HepG2 (cell line): ENCODE measurements around the gene NUBPL. TPM values are rescaled to one million over a fixed set of nuclear protein-coding genes. Genes with fewer than 3 reads are reported as not detected.

Source experiments
- CC2D1A ChIP-seq: sonication (generic); formaldehyde crosslinking; IDR thresholded peaks from 2 replicates; pipeline ENCODE4 v1.8.1; 2023; ENCODE audit warnings: mild to moderate bottlenecking, missing genetic modification reagents
- FOXJ3 ChIP-seq: sonication (generic); formaldehyde crosslinking; IDR thresholded peaks from 2 replicates; pipeline ENCODE4 v1.4.0; 2020; ENCODE audit warnings: missing genetic modification reagents, mild to moderate bottlenecking, borderline replicate concordance
- MBD4 ChIP-seq: IDR thresholded peaks from 2 replicates; pipeline ENCODE4 v1.6.1; 2012; ENCODE audit warnings: low read length, inconsistent platforms, borderline replicate concordance
- NR2F1 ChIP-seq, 2 experiments: fragments of 450-650 bp in 1 of 2; formaldehyde crosslinking in 1 of 2; IDR thresholded peaks; 2 replicates each; pipeline versions ENCODE4 v1.5.0 to v1.6.1; 2016 to 2020; ENCODE audit warnings: mild to moderate bottlenecking in 1 of 2, missing compliant biosample characterization in 1 of 2, missing genetic modification reagents in 1 of 2, moderate library complexity in 1 of 2
- SIN3A ChIP-seq: IDR thresholded peaks from 2 replicates; pipeline ENCODE4 v1.6.1; 2011; ENCODE audit warnings: low read depth, mild to moderate bottlenecking, control low read depth, low read length, borderline replicate concordance
- SP1 ChIP-seq, 2 experiments: fragments of 450-650 bp in 1 of 2; sonication (generic) in 1 of 2; formaldehyde crosslinking in 1 of 2; IDR thresholded peaks; 2 replicates each; pipeline versions ENCODE4 v1.4.0 to v1.6.1; 2016 to 2020; ENCODE audit warnings: missing genetic modification reagents in 1 of 2
- WIZ ChIP-seq: sonication (generic); formaldehyde crosslinking; IDR thresholded peaks from 2 replicates; pipeline ENCODE4 v1.5.1; 2020; ENCODE audit warnings: mild to moderate bottlenecking, missing genetic modification reagents
- ZBTB21 ChIP-seq: sonication (generic); formaldehyde crosslinking; IDR thresholded peaks from 2 replicates; pipeline ENCODE4 v1.4.0; 2020; ENCODE audit warnings: missing genetic modification reagents
- ZNF10 ChIP-seq: sonication (generic); formaldehyde crosslinking; IDR thresholded peaks from 2 replicates; pipeline ENCODE4 v1.4.0; 2020; ENCODE audit warnings: mild to moderate bottlenecking, low read depth, missing genetic modification reagents, borderline replicate concordance
- ZNF549 ChIP-seq: sonication (generic); formaldehyde crosslinking; IDR thresholded peaks from 2 replicates; pipeline ENCODE4 v1.5.0; 2020; ENCODE audit warnings: missing genetic modification reagents
- polyA plus RNA-seq, 8 experiments: library from polyadenylated mRNA; depleted of rRNA in 3 of 8; stranded (reverse) in 7 of 8; unstranded in 1 of 8; fragments of >200 nt; fragmentation: Illumina TruSeq in 4 of 8; extraction: Trizol in 4 of 8; gene quantifications; 2 replicates each; pipeline versions ENCODE4 v1.2.1 to v1.2.3, GENCODE V29; 2011 to 2016; ENCODE audit warnings: low read depth in 4 of 8, missing spikeins in 1 of 8, mixed read lengths in 1 of 8; ENCODE audit not compliant: insufficient read depth in 1 of 8
- total RNA-seq, 5 experiments: library from RNA; depleted of rRNA; stranded (reverse); fragments of >200 nt; fragmentation: Illumina TruSeq; extraction: Trizol; gene quantifications; 2 replicates each; pipeline ENCODE4 v1.2.3, GENCODE V29; 2016; ENCODE audit warnings: low read depth in 1 of 5
- TF ChIP-seq, protein P1 (sequence below): sonication (generic); formaldehyde crosslinking; IDR thresholded peaks from one replicate; pipeline ENCODE4 v1.5.1; 2020; ENCODE audit warnings: mild to moderate bottlenecking, missing genetic modification reagents; ENCODE audit errors: not compliant biosample characterization
- TF ChIP-seq, protein P2 (sequence below): sonication (generic); formaldehyde crosslinking; IDR thresholded peaks from 2 replicates; pipeline ENCODE4 v1.8.0; 2022; ENCODE audit warnings: missing genetic modification reagents, mild to moderate bottlenecking, inconsistent platforms, borderline replicate concordance

Gene NUBPL
- total and polyA plus RNA-seq, 2 of the 13 experiments (the other 11 are each of a cell fraction or from before 2014, with no cell fraction given): 21.3 to 44.1 TPM

DNA sequence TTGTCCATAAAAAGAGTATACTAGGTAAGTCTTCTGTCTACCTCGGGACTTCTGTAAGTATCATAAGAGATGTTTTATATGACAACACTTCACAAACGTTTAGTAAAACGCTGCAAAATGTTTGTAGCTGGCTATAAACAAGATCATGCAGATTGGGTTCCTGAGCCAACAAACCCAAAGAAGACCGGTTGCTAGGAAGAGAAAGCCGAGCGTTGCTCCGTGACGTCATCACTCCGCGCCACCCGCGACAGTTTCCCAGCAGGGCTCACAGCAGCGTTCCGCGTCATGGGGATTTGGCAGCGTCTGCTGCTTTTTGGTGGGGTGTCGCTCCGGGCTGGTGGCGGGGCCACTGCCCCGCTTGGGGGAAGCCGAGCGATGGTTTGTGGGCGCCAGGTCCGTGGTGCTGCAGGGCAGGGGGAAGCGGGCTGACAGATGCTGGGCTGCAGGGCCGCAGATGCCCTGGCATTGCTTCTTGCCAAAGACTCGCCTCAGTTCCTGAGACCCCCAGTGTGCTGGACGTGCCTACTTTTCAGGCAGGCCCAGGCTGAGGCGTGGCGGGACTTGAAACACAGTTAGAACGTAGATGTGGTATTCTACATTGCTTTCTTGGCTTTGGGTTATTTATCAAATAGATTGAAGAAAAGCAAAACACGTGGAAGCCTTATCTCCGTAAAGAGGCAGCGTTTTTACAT is at the start of gene NUBPL (continued):
- TF ChIP-seq, protein P1, sequence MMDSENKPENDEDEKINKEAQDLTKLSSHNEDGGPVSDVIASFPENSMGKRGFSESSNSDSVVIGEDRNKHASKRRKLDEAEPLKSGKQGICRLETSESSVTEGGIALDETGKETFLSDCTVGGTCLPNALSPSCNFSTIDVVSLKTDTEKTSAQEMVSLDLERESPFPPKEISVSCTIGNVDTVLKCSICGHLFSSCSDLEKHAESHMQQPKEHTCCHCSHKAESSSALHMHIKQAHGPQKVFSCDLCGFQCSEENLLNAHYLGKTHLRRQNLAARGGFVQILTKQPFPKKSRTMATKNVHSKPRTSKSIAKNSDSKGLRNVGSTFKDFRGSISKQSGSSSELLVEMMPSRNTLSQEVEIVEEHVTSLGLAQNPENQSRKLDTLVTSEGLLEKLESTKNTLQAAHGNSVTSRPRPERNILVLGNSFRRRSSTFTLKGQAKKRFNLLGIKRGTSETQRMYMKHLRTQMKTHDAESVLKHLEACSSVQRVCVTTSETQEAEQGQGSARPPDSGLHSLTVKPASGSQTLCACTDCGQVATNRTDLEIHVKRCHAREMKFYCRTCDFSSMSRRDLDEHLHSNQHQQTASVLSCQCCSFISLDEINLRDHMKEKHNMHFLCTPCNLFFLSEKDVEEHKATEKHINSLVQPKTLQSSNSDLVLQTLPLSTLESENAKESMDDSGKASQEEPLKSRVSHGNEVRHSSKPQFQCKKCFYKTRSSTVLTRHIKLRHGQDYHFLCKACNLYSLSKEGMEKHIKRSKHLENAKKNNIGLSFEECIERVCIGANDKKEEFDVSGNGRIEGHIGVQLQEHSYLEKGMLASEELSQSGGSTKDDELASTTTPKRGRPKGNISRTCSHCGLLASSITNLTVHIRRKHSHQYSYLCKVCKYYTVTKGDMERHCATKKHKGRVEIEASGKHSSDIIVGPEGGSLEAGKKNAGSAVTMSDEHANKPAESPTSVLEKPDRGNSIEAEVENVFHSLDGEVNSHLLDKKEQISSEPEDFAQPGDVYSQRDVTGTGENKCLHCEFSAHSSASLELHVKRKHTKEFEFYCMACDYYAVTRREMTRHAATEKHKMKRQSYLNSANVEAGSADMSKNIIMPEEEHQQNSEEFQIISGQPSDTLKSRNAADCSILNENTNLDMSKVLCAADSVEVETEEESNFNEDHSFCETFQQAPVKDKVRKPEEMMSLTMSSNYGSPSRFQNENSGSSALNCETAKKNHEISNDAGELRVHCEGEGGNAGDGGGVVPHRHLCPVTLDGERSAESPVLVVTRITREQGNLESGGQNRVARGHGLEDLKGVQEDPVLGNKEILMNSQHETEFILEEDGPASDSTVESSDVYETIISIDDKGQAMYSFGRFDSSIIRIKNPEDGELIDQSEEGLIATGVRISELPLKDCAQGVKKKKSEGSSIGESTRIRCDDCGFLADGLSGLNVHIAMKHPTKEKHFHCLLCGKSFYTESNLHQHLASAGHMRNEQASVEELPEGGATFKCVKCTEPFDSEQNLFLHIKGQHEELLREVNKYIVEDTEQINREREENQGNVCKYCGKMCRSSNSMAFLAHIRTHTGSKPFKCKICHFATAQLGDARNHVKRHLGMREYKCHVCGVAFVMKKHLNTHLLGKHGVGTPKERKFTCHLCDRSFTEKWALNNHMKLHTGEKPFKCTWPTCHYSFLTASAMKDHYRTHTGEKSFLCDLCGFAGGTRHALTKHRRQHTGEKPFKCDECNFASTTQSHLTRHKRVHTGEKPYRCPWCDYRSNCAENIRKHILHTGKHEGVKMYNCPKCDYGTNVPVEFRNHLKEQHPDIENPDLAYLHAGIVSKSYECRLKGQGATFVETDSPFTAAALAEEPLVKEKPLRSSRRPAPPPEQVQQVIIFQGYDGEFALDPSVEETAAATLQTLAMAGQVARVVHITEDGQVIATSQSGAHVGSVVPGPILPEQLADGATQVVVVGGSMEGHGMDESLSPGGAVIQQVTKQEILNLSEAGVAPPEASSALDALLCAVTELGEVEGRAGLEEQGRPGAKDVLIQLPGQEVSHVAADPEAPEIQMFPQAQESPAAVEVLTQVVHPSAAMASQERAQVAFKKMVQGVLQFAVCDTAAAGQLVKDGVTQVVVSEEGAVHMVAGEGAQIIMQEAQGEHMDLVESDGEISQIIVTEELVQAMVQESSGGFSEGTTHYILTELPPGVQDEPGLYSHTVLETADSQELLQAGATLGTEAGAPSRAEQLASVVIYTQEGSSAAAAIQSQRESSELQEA: peak; percentile 93
- TF ChIP-seq NR2F1 (CRISPR knock-in tag; IDR thresholded peaks at IDR 0.05): peak; percentile 26 to 39; a peak in 2 of 4 replicates
- TF ChIP-seq CC2D1A (CRISPR knock-in tag): no peak
- TF ChIP-seq SIN3A: peak; percentile 100
- TF ChIP-seq WIZ (CRISPR knock-in tag): peak; percentile 89
- TF ChIP-seq SP1 (IDR thresholded peaks at IDR 0.05): no peak
- peak; percentile 75 for TF ChIP-seq SP1 (CRISPR knock-in tag; IDR thresholded peaks at IDR 0.05)
- TF ChIP-seq MBD4: no peak; the same call in 1 of the 2 replicates
- TF ChIP-seq, protein P2, sequence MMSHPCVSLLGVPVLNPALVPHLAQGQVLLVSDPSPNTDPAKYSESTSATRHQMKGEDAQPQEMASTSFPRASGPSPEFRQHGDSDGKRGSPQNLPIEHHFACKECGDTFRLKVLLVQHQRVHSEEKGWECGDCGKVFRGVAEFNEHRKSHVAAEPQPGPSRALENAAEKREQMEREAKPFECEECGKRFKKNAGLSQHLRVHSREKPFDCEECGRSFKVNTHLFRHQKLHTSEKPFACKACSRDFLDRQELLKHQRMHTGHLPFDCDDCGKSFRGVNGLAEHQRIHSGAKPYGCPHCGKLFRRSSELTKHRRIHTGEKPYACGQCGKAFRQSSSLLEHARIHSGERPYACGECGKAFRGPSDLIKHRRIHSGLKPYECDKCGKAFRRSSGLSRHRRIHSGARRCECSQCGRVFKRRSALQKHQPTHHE (CRISPR knock-in tag): peak; percentile 97; the same call in 1 of the 2 replicates
- peak; percentile 91 for TF ChIP-seq ZBTB21 (CRISPR knock-in tag)
- TF ChIP-seq FOXJ3 (CRISPR knock-in tag): peak; percentile 92
- no peak; the same call in 1 of the 2 replicates for TF ChIP-seq ZNF549 (CRISPR knock-in tag)
- TF ChIP-seq ZNF10 (CRISPR knock-in tag): no peak
